ENCODE measurements around the gene DGKD. TPM values are rescaled to one million over a fixed set of nuclear protein-coding genes. Genes with fewer than 3 reads are reported as not detected.

Gene DGKD
- total RNA-seq, 1 donor from 2014 or later, result 46.5 TPM

- FAIRE-seq (no peak), DNase-seq (ENCODE audit: low spot score in 2 of 2) (no peak)
Measured at GRCh38 chr2:233453111-233453915, 99.0 kb downstream of the DGKD start.

DNA sequence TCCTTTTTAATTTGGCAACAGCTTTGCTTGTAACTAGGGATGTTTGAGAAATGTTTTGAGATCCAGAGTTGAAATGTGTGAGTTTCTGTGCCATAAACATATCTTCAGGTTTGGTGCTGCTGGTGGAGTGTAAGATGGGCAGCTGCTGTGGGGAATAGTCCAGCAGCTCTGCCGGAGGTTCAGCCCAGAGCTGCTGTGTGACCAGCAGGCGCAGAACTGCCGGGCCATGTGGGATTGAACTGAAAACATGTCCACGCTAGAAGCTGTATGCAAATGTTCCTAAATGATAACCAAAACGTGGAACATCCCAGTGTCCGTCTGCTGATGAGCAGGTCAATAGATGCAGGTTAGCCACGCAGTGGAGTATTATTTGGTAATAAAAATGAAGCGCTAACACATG lies 99.6 kb downstream of the DGKD start:
- DNase-seq (ENCODE audit: low spot score in 2 of 2), result no peak

DNA sequence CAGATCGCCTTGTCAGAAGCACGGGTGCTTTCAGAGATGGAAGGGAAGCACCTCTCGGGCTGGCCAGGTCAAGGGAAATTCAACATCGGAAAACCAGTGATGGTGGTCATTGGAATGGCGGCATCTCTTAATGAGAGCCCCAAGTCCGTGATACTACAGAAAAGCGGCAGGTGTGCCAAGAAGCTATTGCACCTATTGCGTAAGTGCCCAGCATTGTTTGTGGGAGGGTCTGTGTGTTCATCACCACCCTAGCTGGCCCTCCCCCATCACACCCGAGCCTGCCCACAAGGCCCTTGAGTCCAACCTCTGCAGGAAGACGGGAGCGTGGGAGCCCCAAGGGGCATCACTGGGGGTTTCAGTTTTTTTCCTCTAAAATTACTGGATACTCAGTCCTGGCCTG lies 100.7 kb downstream of the DGKD start:
- no peak for DNase-seq (ENCODE audit: low spot score in 2 of 2)
- no peak for FAIRE-seq

More for the DNA sequence above, 99.6 kb downstream of the DGKD start:
- FAIRE-seq, result no peak

GRCh38 chr2:233455491-233455890 lies 101.2 kb downstream of the DGKD start:
- no peak for FAIRE-seq
- no peak for DNase-seq (ENCODE audit: low spot score in 2 of 2)

DNA sequence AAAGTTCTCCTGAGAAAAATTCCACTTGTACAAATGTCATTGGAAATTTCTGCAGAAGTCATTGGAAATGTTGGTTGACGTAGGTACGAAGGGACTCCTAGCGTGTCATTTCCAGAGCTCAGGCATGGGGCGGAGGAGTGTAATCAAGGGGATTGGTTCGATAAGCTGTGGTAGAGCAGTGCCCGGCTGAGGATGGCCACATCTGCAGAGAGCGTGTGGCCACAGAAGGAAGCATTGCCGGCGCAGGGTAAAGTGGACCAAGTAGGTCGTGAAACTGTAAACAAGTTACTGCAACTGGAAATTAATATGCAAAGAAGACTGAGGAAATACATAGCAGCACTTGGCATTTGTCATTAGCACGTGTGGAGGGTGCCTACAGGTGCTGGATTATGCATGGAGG lies 101.8 kb downstream of the DGKD start:
- DNase-seq (ENCODE audit: low spot score in 2 of 2) (no peak), FAIRE-seq (no peak)

- FAIRE-seq, result no peak
- no peak for DNase-seq (ENCODE audit: low spot score in 2 of 2)
Measured at GRCh38 chr2:233456934-233457333, 102.6 kb downstream of the DGKD start.

DNA sequence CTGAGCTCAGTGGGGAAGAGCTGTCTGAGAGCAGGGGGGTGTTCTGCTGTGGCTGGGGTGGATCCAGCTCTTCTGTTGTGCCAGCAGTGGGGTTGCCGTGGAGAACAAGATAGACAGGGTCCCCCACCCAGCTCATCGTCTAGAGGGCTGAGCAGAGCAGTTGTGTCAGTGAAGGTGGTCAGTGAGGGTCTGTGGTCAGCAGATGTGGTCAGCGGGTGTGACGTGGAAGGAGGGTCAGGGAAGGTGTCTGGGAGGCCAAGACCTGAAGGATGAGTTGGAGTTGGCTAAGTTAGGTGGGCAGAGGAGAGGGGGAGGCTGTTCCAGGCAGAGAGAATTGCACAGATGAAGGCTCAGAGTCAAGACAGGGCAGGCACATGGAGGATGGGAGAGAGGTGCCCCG lies 103.1 kb downstream of the DGKD start:
- no peak for DNase-seq (ENCODE audit: low spot score in 2 of 2)
- FAIRE-seq, result no peak

DNA sequence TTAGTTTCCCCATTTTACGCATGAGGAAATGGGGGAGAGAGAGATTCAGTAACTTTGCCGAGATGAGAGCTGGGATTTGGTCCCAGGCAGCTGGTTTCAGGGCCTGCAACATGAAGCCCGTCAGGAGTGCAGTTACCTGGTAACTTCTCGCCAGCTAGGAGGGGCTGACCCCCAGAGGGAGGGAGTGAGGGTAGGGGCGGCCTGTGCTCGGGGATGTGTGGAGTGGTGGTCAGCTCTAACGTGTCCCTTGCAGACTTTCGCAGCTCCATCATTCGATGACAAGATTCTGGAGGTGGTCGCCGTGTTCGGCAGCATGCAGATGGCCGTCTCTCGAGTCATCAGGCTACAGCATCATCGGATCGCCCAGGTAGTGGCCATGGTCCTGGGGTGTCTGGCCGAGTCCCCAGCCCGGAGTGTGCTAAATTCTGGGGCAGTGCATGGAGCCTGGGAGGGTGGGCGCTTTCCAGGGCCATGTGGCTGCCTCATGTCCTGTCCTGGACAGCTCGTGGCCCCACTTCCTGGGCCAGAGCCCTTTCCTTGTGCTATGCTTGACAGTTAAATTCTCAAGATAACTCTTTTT lies 103.8 kb downstream of the DGKD start:
- DNase-seq (ENCODE audit: low spot score in 2 of 2), result no peak
- FAIRE-seq, result no peak

- no peak for DNase-seq (ENCODE audit: low spot score in 2 of 2)
- FAIRE-seq, result no peak
Measured at GRCh38 chr2:233458826-233459225, 104.5 kb downstream of the DGKD start.

DNA sequence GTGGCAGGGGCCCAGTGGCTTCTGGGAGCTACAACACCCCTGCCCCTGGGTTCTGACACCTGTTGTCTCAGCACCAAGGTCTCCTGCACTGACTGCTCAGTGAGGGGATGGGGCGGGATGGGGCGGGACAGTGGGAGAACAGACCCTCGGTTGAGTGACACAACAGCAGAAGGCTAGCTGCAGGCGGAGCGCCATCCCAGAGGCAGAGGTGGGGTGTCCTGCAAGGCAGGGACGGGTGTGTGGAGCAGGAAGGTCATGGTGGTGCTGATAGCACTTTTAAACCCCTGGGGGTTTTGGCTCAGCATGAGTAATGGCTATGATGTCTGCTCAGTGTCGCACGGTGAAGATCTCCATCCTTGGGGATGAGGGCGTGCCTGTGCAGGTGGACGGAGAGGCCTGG lies 105.1 kb downstream of the DGKD start:
- FAIRE-seq (no peak), DNase-seq (ENCODE audit: low spot score in 2 of 2) (no peak)

GRCh38 chr2:233460726-233461441 lies 106.6 kb downstream of the DGKD start:
- FAIRE-seq (no peak), DNase-seq (ENCODE audit: low spot score in 2 of 2) (no peak)

DNA sequence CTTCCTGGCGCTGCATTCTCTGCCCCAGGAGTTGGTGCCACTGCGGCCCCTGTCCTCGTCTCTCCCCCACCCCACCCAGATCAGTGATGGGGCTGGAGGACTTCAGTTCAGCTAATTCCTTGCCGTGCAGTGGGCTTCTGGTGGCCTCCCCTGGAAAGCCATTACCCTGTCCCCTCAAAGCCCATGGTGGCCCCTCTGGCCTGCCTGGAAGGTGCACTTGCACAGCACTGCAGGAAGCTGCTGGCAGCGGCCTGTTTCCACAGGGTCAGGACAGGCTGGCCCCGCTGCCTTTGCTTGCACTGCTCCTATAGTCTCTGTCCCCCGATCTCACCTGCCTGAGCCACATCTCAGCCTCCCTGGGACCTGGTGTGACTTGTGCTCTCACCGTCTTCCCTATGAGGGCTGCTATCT lies 107.2 kb downstream of the DGKD start:
- no peak for FAIRE-seq
- DNase-seq (ENCODE audit: low spot score in 2 of 2), result no peak

DNA sequence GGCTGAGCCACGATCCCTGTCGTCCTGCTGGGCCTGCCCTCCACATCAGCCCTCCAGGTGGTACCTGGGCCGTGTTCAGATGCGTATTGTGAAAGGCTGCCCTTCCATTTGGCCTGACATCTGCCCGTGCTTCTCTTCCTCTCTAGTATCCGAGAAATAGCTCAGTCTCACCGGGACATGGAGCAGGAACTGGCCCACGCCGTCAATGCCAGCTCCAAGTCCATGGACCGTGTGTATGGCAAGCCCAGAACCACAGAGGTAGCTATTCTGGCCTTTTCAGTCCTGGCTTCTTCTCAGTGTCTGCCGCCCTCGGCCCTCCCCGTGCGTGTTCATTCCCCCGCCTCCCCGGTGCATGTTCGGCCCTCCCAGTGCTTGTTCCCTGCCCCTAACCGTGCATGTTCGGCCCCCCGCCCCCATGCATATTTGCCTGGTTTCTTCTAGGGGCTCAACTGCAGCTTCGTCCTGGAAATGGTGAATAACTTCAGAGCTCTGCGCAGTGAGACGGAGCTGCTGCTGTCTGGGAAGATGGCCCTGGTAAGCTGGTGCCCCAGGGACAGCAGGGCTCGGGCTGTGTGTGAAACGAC lies 108.0 kb downstream of the DGKD start:
- DNase-seq (ENCODE audit: low spot score in 2 of 2), result no peak
- no peak for FAIRE-seq

DNA sequence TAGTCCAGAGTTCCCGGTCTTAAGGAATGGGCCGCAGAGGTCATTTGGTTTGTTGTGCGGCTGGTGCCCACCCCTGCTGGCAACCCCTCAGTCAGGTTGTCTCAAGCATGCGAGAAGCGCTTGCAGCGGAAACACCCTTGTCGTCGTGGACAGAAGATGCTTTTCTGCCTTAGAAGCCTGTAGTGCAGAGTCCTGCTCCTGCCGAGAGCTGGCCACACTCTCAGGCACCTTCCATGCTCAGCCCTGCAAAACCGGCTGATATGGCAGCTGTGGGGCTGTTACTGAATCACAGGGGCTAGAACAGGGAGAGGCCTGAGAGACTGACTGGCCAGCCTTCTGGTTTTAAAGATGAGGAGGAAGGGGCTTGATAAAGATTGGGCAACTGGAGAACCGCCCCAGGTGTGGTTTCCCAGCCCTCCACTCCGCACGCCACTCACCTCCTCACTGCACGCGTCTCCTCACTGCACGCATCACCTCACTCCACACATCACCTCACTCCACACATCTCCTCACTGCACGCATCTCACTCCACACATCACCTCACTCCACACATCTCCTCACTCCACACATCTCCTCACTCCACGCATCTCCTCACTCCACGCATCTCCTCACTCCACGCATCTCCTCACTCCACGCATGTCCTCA lies 108.7 kb downstream of the DGKD start:
- FAIRE-seq (no peak), DNase-seq (ENCODE audit: low spot score in 2 of 2) (no peak)

DNA sequence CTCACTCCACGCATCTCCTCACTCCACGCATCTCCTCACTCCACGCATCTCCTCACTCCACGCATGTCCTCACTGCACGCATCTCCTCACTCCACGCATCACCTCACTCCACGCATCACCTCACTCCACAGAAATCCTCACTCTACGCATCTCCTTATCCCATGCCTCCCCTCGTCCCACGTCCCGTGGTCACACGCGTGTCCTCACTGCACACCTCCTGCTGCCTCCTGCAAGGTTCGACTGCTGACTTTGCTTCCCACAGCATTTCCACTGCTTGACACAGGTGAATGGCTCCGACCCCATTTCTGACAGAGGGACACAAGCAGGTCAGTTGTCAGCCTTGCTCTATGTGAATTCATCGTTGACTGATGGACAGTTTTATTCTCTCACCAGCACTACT lies 109.3 kb downstream of the DGKD start:
- FAIRE-seq, result no peak
- DNase-seq (ENCODE audit: low spot score in 2 of 2), result no peak

GRCh38 chr2:233464056-233464455 lies 109.8 kb downstream of the DGKD start:
- FAIRE-seq (no peak), DNase-seq (ENCODE audit: low spot score in 2 of 2) (no peak)

- DNase-seq (ENCODE audit: low spot score in 2 of 2) (no peak), FAIRE-seq (no peak)
Measured at GRCh38 chr2:233464531-233465240, 110.4 kb downstream of the DGKD start.

DNA sequence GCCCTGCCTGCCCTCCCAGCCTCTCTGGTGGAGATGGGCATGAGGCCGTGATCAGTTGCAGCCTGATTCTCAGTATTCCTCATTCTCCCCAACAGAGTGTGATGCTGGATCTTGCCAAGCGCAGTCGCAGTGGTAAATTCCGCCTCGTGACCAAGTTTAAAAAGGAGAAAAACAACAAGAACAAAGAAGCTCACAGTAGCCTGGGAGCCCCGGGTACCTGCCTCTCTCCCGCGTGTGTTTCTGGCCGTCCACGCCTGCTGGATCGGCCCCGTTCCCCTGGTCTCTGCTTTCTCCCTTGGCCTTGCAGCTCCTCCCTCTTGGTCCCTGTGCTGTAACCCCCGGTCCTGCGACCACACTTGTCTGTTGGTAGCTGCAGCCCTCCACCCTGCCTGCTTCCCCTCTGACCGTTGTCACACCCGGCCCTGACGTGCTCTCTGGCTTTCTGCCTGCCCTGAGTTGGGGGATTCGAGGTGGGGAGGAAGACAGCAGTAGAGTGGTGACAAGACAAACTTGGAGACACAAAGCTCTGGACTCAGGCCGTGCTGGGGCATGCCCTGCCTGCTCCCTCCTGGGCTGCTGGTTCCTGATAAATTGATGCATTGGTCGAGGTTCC lies 112.8 kb downstream of the DGKD start:
- no peak for FAIRE-seq
- DNase-seq (ENCODE audit: low spot score in 2 of 2), result no peak

DNA sequence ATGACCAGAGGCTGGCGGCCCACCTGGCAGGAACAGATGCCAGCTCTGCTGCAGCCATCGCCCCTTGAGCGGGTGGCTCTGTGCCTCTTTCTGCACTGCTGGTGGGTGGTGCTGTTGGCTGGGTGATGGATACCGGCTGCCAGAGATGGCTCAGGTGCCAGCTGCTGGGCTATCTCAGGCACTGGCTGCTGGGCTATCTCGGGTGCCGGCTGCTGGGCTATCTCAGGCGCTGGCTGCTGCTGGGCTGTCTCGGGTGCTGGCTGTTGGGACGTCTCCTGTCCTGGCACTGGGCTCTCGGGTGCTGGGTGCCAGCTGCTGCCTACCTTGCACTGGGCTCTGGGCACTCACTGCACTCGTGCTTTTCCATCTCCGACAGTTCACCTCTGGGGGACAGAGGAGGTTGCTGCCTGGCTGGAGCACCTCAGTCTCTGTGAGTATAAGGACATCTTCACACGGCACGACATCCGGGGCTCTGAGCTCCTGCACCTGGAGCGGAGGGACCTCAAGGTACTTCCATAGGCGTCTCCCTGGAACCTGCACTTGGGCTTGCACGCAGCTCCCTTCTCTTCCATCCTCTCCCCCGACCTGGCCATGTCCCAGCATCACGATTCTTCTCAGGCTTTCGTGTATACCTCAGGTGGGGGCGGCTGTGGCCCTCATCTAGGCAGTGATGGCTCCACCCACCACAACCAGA lies 113.9 kb downstream of the DGKD start:
- DNase-seq (ENCODE audit: low spot score in 2 of 2) (no peak), FAIRE-seq (no peak)
